Neural crest cell (in vitro differentiated cells): Measurements from ENCODE around the gene ARNT2. TPM values are rescaled to one million over a fixed set of nuclear protein-coding genes. Genes with fewer than 3 reads are reported as not detected.

Experiments
- DNase-seq: peaks from one replicate; pipeline ENCODE4 v3.0.0; 2021; ENCODE audit warnings: low read depth, mixed read lengths, low spot score
- H3K27ac Mint-ChIP-seq: one replicate; pipeline ENCODE4 v1.8.0; 2021; ENCODE audit warnings: mild to moderate bottlenecking, mixed read lengths; ENCODE audit not compliant: unreplicated experiment
- H3K27me3 Mint-ChIP-seq: 2 replicates; pipeline ENCODE4 v1.8.0; 2021; ENCODE audit warnings: low read depth, mild to moderate bottlenecking, mixed read lengths
- H3K36me3 Mint-ChIP-seq: 2 replicates; pipeline ENCODE4 v1.8.0; 2021; ENCODE audit warnings: low read depth, mild to moderate bottlenecking, mixed read lengths
- H3K4me1 Mint-ChIP-seq: 2 replicates; pipeline ENCODE4 v1.8.0; 2021; ENCODE audit warnings: mixed read lengths
- H3K4me3 Mint-ChIP-seq: one replicate; pipeline ENCODE4 v1.8.0; 2021; ENCODE audit warnings: mild to moderate bottlenecking, mixed read lengths
- H3K9me3 Mint-ChIP-seq: 2 replicates; pipeline ENCODE4 v1.8.0; 2021; ENCODE audit warnings: mixed read lengths
- total RNA-seq: library from RNA; stranded (reverse); gene quantifications from 2 replicates; pipeline ENCODE4 v1.2.1, GENCODE V29; 2021
- TF ChIP-seq, protein P1 (sequence below): fragments of 200-600 bp; sonication (generic); conservative IDR thresholded peaks from 2 replicates; pipeline ENCODE4 v1.5.0; 2021; ENCODE audit warnings: antibody characterized with exemption, mild to moderate bottlenecking

Gene ARNT2
- total RNA-seq, 1 donor from 2014 or later: 58.3 TPM

DNA sequence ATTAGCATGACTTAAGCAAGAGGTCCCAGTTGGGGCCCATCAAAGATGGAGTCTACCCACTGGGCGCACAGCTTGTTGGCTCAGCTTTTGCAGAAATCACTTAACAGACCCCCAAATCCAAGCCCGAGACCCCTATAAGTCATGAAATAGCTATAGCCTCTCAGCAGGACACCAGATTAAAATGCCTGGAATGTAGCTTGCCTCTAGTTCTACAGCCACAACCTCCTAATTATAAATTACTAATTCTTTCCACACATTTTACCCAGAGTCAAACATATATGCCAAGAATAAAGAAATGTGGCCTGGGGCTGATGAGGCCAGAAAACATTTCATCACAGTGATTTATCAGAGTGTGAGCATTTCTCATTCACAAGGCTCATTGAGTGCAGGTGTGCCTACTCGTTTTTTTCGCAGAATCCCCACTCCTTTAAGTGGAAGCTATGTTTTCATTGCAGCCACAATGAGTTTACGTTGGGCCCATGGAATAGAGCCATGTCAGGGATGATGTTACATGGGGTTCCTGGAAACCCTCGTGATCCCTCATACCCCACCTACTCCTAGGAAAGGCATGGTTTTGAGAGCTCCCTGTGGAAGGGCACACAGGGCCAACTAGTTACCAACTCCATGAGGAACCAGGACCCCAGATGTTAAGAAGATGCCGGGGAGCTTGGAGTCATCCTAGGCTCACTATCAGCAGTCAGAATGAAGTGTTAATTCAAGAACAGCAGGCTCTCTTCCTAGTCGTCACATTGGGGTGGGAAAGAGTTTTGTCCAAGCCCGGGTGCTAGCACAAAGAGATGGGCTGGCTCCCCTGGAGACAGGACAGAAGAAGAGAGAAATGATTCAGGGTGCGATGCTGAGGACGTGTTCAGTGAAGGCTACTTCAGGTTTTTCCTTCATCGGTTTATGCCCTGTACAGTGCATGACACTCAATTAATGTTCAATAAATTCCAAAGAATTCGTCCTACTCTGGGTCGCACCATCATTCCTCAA lies 200.7 kb downstream of the ARNT2 start:
- Mint-ChIP-seq H3K9me3 (no peaks in the 10 kb centered on the region), H3K36me3 (no peaks in the 10 kb centered on the region), H3K27ac (no peak overlapping the region), H3K4me3 (no peak overlapping the region), H3K27me3 (no peaks in the 10 kb centered on the region), H3K4me1 (peaks cover 4% of the 10 kb centered on the region)
- no peak for DNase-seq
- TF ChIP-seq, protein P1, sequence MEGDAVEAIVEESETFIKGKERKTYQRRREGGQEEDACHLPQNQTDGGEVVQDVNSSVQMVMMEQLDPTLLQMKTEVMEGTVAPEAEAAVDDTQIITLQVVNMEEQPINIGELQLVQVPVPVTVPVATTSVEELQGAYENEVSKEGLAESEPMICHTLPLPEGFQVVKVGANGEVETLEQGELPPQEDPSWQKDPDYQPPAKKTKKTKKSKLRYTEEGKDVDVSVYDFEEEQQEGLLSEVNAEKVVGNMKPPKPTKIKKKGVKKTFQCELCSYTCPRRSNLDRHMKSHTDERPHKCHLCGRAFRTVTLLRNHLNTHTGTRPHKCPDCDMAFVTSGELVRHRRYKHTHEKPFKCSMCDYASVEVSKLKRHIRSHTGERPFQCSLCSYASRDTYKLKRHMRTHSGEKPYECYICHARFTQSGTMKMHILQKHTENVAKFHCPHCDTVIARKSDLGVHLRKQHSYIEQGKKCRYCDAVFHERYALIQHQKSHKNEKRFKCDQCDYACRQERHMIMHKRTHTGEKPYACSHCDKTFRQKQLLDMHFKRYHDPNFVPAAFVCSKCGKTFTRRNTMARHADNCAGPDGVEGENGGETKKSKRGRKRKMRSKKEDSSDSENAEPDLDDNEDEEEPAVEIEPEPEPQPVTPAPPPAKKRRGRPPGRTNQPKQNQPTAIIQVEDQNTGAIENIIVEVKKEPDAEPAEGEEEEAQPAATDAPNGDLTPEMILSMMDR: no peak

GRCh38 chr15:80605591-80606150 lies 201.5 kb downstream of the ARNT2 start:
- no peak for DNase-seq
- Mint-ChIP-seq H3K27ac (no peak overlapping the region), H3K4me1 (peaks cover 4% of the 10 kb centered on the region), H3K9me3 (no peaks in the 10 kb centered on the region), H3K4me3 (no peak overlapping the region), H3K36me3 (no peaks in the 10 kb centered on the region), H3K27me3 (no peaks in the 10 kb centered on the region)
- TF ChIP-seq, protein P1: no peak

- Mint-ChIP-seq H3K4me3 (no peak overlapping the region), H3K4me1 (peaks cover 4% of the 10 kb centered on the region), H3K9me3 (no peaks in the 10 kb centered on the region), H3K27ac (no peak overlapping the region), H3K27me3 (no peaks in the 10 kb centered on the region), H3K36me3 (no peaks in the 10 kb centered on the region)
- TF ChIP-seq, protein P1: no peak
- no peak for DNase-seq
Observed at GRCh38 chr15:80606511-80607071, 202.4 kb downstream of the ARNT2 start.

- no peak for DNase-seq
Observed at GRCh38 chr15:80607287-80607980, 203.3 kb downstream of the ARNT2 start.

GRCh38 chr15:80608688-80609087 lies 204.5 kb downstream of the ARNT2 start:
- Mint-ChIP-seq H3K27ac (no peak overlapping the region), H3K9me3 (no peaks in the 10 kb centered on the region), H3K4me1 (peaks cover 6% of the 10 kb centered on the region), H3K36me3 (no peaks in the 10 kb centered on the region), H3K27me3 (no peaks in the 10 kb centered on the region), H3K4me3 (no peak overlapping the region)
- TF ChIP-seq, protein P1: no peak
- no peak for DNase-seq

More at GRCh38 chr15:80607287-80607980, 203.3 kb downstream of the ARNT2 start:
- TF ChIP-seq, protein P1: no peak
- peaks cover 4% of the 10 kb centered on the region for H3K4me1 Mint-ChIP-seq
- H3K36me3 Mint-ChIP-seq: no peaks in the 10 kb centered on the region
- no peaks in the 10 kb centered on the region for H3K9me3 Mint-ChIP-seq
- H3K27me3 Mint-ChIP-seq: no peaks in the 10 kb centered on the region
- no peak overlapping the region for H3K27ac Mint-ChIP-seq
- no peak overlapping the region for H3K4me3 Mint-ChIP-seq
